HepG2 (cell line): Measurements from ENCODE around the gene TEAD1. TPM values are rescaled to one million over a fixed set of nuclear protein-coding genes. Genes with fewer than 3 reads are reported as not detected.

Source experiments
- ATAC-seq: fragments of 200-7000 bp; cut with Tn5 transposase; 3 replicates; pipeline ENCODE4 v1.9.1; 2020; ENCODE audit warnings: mild to moderate bottlenecking, moderate library complexity
- BruUV-seq: library from RNA; stranded (reverse); fragments of 400-500 nt; replicated peaks from 2 replicates; lab custom pipeline; 2021; lab: Mats Ljungman, UMichigan
- CTCF ChIA-PET: fragments of 300-600 bp; formaldehyde crosslinking; extraction: SDS; loops from one replicate; lab custom pipeline; 2021; ENCODE audit warnings: low total read pairs, inconsistent platforms, low intra/inter-chr PET ratio; lab: Yijun Ruan, JAX
- POLR2A ChIA-PET: fragments of 350-600 bp; sonication (Branson Sonifier 250); formaldehyde crosslinking; loops from one replicate; lab custom pipeline; 2020; ENCODE audit warnings: antibody characterized with exemption, inconsistent platforms; lab: Yijun Ruan, JAX
- DNase-seq: peaks from one replicate; pipeline ENCODE4 v3.0.0-alpha.2; 2015; ENCODE audit warnings: low spot score
- FAIRE-seq: peaks from 3 replicates; lab custom pipeline; 2011; peaks lifted over from hg19 to GRCh38; lab: Jason Lieb, UNC
- H2AFZ ChIP-seq: one replicate; pipeline ENCODE4 v1.6.1; 2011; ENCODE audit warnings: low read length, inconsistent platforms
- H3K27ac ChIP-seq: fragments of 300-600 bp; 3 replicates; pipeline ENCODE4 v1.8.0; 2011; ENCODE audit warnings: mixed run types, mild to moderate bottlenecking, mixed read lengths, low read length, inconsistent platforms; ENCODE audit not compliant: insufficient read depth; ENCODE audit errors: extremely low read length
- H3K27me3 ChIP-seq, 2 experiments: fragments of 200-600 bp in 1 of 2; 2 replicates in 1 of 2; 3 replicates in 1 of 2; pipeline versions ENCODE4 v1.6.0 to v1.8.0; 2011; ENCODE audit warnings: low read length in 2 of 2, mild to moderate bottlenecking in 2 of 2, moderate library complexity in 2 of 2, inconsistent platforms in 1 of 2; ENCODE audit not compliant: insufficient read depth in 2 of 2, control insufficient read depth in 1 of 2
- H3K36me3 ChIP-seq, 2 experiments: fragments of 200-600 bp in 1 of 2; replicated peaks in 1 of 2; 2 replicates in 1 of 2; 3 replicates in 1 of 2; pipeline versions ENCODE4 v1.5.1 to v1.8.0; 2011; ENCODE audit warnings: low read length in 2 of 2, inconsistent platforms in 1 of 2; ENCODE audit not compliant: insufficient read depth in 2 of 2, control insufficient read depth in 1 of 2
- H3K4me1 ChIP-seq: 2 replicates; pipeline ENCODE4 v1.5.1; 2012; ENCODE audit warnings: low read length, inconsistent platforms; ENCODE audit not compliant: insufficient read depth
- H3K4me2 ChIP-seq: 2 replicates; pipeline ENCODE4 v1.6.0; 2011; ENCODE audit warnings: low read depth, low read length, inconsistent platforms
- H3K4me3 ChIP-seq, 3 experiments: fragments of 200-600 bp in 1 of 3; sonication (generic), shearing (Covaris generic) in 1 of 3; replicated peaks in 1 of 3; 2 replicates each; pipeline ENCODE4 v1.5.1; 2011 to 2016; ENCODE audit warnings: low read length in 3 of 3, inconsistent platforms in 2 of 3, low read depth in 2 of 3, mild to moderate bottlenecking in 2 of 3, control low read depth in 1 of 3, mixed read lengths in 1 of 3; ENCODE audit not compliant: insufficient read depth in 1 of 3
- H3K79me2 ChIP-seq: one replicate; pipeline ENCODE4 v1.6.1; 2011; ENCODE audit warnings: low read length, inconsistent platforms; ENCODE audit not compliant: insufficient read depth
- H3K9ac ChIP-seq: 2 replicates; pipeline ENCODE4 v1.6.0; 2011; ENCODE audit warnings: mild to moderate bottlenecking, low read depth, low read length, inconsistent platforms; ENCODE audit not compliant: insufficient read depth
- H3K9me3 ChIP-seq: 2 replicates; pipeline ENCODE4 v1.5.1; 2012; ENCODE audit warnings: mild to moderate bottlenecking, low read length
- H4K20me1 ChIP-seq: 2 replicates; pipeline ENCODE4 v1.6.0; 2011; ENCODE audit warnings: inconsistent platforms, mild to moderate bottlenecking, low read length, moderate library complexity; ENCODE audit not compliant: insufficient read depth
- MEIS2 ChIP-seq: sonication (generic); formaldehyde crosslinking; IDR thresholded peaks from 2 replicates; pipeline ENCODE4 v1.9.0; 2021; ENCODE audit warnings: mild to moderate bottlenecking, missing genetic modification reagents
- SOX13 ChIP-seq, 3 experiments: fragments of 450-650 bp in 1 of 3; sonication (generic) in 1 of 3; formaldehyde crosslinking in 1 of 3; IDR thresholded peaks in 2 of 3; conservative IDR thresholded peaks in 1 of 3; 2 replicates each; pipeline versions ENCODE4 v1.5.0 to v1.6.1; 2016 to 2020; ENCODE audit warnings: antibody characterized with exemption in 1 of 3, mild to moderate bottlenecking in 1 of 3, missing compliant biosample characterization in 1 of 3, missing genetic modification reagents in 1 of 3, moderate library complexity in 1 of 3
- STAG1 ChIP-seq: sonication (generic); formaldehyde crosslinking; IDR thresholded peaks from 2 replicates; pipeline ENCODE4 v1.4.0; 2020; ENCODE audit warnings: missing genetic modification reagents
- ZBTB7B ChIP-seq: sonication (generic); formaldehyde crosslinking; IDR thresholded peaks from 2 replicates; pipeline ENCODE4 v1.4.0; 2020; ENCODE audit warnings: missing genetic modification reagents
- WGBS: methylation state at CpG from one replicate; pipeline ENCODE4 v1.1.6; 2017; ENCODE audit warnings: low lambda C conversion rate; 5-methylcytosine and 5-hydroxymethylcytosine counted together
- in situ Hi-C: cut with HindIII; loops from 2 replicates; pipeline ENCODE4 v1.10.0; 2017; ENCODE audit warnings: low pct_unique_long_range_greater_than_20kb; ENCODE audit not compliant: extremely low pct_ligation_motif_present
- intact Hi-C: fragments of 100-400 bp; cut with micrococcal nuclease; formaldehyde crosslinking; loops from one replicate; pipeline ENCODE4 v1.10.0; 2022; ENCODE audit not compliant: unreplicated experiment
- polyA plus RNA-seq, 8 experiments: library from polyadenylated mRNA; depleted of rRNA in 3 of 8; stranded (reverse) in 7 of 8; unstranded in 1 of 8; fragments of >200 nt; fragmentation: Illumina TruSeq in 4 of 8; extraction: Trizol in 4 of 8; gene quantifications; 2 replicates each; pipeline versions ENCODE4 v1.2.1 to v1.2.3, GENCODE V29; 2011 to 2016; ENCODE audit warnings: low read depth in 4 of 8, missing spikeins in 1 of 8, mixed read lengths in 1 of 8; ENCODE audit not compliant: insufficient read depth in 1 of 8
- total RNA-seq, 5 experiments: library from RNA; depleted of rRNA; stranded (reverse); fragments of >200 nt; fragmentation: Illumina TruSeq; extraction: Trizol; gene quantifications; 2 replicates each; pipeline ENCODE4 v1.2.3, GENCODE V29; 2016; ENCODE audit warnings: low read depth in 1 of 5
- TF ChIP-seq, protein P1 (sequence below): sonication (generic); formaldehyde crosslinking; IDR thresholded peaks from 2 replicates; pipeline ENCODE4 v1.9.0; 2021; ENCODE audit warnings: missing genetic modification reagents, mild to moderate bottlenecking, borderline replicate concordance
- TF ChIP-seq, protein P2 (sequence below): sonication (generic); formaldehyde crosslinking; IDR thresholded peaks from 2 replicates; pipeline ENCODE4 v1.4.0; 2020; ENCODE audit warnings: missing genetic modification reagents
- TF ChIP-seq, protein P3 (sequence below): sonication (generic); formaldehyde crosslinking; IDR thresholded peaks from 2 replicates; pipeline ENCODE4 v1.5.1; 2020; ENCODE audit warnings: mild to moderate bottlenecking, missing genetic modification reagents, moderate library complexity

TEAD1 gene
- total and polyA plus RNA-seq, 2 of the 13 experiments (the other 11 are each of a cell fraction or from before 2014, with no cell fraction given) = 20.1 to 30.5 TPM

DNA sequence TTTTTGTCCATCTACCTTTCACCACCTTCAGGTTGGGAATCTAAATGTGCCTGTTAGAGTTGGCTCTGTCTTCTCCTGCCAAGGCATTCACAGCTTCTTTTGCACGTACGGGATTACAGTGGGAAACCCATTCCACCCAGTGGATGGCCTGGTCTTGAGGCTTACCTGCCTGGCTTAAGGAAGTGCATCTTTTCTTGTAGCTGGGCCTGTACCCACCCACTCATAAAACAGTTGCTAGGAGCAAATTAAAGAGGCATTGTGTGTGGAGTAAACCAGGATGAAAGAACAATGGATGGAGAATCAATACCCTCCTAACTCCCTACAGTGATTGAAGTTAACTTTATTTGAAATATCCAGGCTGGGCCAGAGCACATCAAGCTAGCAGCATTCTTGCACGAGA, 71.6 kb downstream of the TEAD1 start:
- ChIA-PET POLR2A (no interaction called here), CTCF (no interaction called here)
- H3K27ac ChIP-seq = no peak overlapping the region
- peaks cover 25% of the 10 kb centered on the region for H3K79me2 ChIP-seq
- intact Hi-C loops = loop anchor here (2.0 kb wide), 1 partner anchor 69 kb away; no protein-coding TSS in a partner anchor
- no peaks in the 10 kb centered on the region for H3K36me3 ChIP-seq
- H3K4me3 ChIP-seq = no peak overlapping the region
- no peak overlapping the region for H3K4me2 ChIP-seq
- in situ Hi-C loops = no loop called here
- no peaks in the 10 kb centered on the region for H3K27me3 ChIP-seq
- no peak overlapping the region for H3K9ac ChIP-seq
- WGBS = 91% methylated on average over 3 of the region's 3 CpGs
- H2AFZ ChIP-seq = no peak overlapping the region
- TF ChIP-seq SOX13 (IDR thresholded peaks at IDR 0.05) (no peak), SOX13 (CRISPR knock-in tag; conservative IDR thresholded peaks at IDR 0.05 in 1 of 2, IDR thresholded peaks at IDR 0.05 in 1 of 2) (peak in 1 of 2 experiments; percentile 30; a peak in 1 of 4 replicates)
- TF ChIP-seq, protein P1, sequence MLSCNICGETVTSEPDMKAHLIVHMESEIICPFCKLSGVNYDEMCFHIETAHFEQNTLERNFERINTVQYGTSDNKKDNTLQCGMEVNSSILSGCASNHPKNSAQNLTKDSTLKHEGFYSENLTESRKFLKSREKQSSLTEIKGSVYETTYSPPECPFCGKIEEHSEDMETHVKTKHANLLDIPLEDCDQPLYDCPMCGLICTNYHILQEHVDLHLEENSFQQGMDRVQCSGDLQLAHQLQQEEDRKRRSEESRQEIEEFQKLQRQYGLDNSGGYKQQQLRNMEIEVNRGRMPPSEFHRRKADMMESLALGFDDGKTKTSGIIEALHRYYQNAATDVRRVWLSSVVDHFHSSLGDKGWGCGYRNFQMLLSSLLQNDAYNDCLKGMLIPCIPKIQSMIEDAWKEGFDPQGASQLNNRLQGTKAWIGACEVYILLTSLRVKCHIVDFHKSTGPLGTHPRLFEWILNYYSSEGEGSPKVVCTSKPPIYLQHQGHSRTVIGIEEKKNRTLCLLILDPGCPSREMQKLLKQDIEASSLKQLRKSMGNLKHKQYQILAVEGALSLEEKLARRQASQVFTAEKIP (CRISPR knock-in tag) = no peak
- TF ChIP-seq, all 625 proteins: peak for 1
- ATAC-seq = no peak
- peaks cover 42% of the 10 kb centered on the region for H3K4me1 ChIP-seq
- no peak for DNase-seq
- BruUV-seq = no TSS peak
- no peak for FAIRE-seq
- H3K9me3 ChIP-seq = no peaks in the 10 kb centered on the region
- peaks cover 17% of the 10 kb centered on the region for H4K20me1 ChIP-seq

DNA sequence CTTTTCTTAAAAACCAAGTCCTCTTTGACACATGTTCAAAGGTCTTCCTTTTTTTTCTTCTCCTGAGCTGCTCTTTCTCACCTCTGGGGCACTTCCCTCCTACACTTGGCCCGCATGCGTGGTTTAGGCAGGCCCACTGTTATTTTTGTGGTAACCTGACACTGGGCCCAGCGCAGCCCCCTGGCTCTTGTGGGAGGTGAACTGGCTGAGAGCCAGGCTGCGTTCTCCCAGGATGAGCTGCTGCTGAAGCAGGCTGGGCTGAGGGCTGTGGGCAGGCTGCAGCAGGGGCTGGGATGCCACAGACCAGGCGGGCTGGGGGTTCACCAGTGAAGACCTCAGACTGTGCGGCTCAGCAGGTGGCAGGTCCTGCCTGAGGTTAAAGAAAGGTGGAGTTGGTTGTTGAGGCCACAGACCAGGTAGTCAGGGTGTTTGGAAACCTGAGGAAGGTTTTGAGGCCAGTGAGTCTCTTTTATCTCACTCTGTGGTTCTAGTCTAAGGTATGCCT, 72.4 kb downstream of the TEAD1 start:
- no peak overlapping the region for H3K4me3 ChIP-seq
- H3K4me2 ChIP-seq = no peak overlapping the region
- no peaks in the 10 kb centered on the region for H3K9me3 ChIP-seq
- POLR2A ChIA-PET = interaction anchor here (0.5 kb wide), 1 partner anchor 56 kb away, joined by 3 read pairs; no protein-coding TSS in a partner anchor
- FAIRE-seq = no peak
- peaks cover 42% of the 10 kb centered on the region for H3K4me1 ChIP-seq
- WGBS = 79% methylated on average over 6 of the region's 6 CpGs
- no peaks in the 10 kb centered on the region for H3K36me3 ChIP-seq
- H3K9ac ChIP-seq = no peak overlapping the region
- peaks cover 17% of the 10 kb centered on the region for H4K20me1 ChIP-seq
- DNase-seq = peak; percentile 29
- no TSS peak for BruUV-seq
- intact Hi-C loops = no loop called here
- no peak overlapping the region for H2AFZ ChIP-seq
- CTCF ChIA-PET = no interaction called here
- in situ Hi-C loops = no loop called here
- no peaks in the 10 kb centered on the region for H3K27me3 ChIP-seq
- peak; percentile 38 for ATAC-seq
- H3K79me2 ChIP-seq = peaks cover 26% of the 10 kb centered on the region
- no peak overlapping the region for H3K27ac ChIP-seq
- 0 out of 2 replicates have a peak, but pooled peaks have one; percentile 32 for TF ChIP-seq ZBTB7B (CRISPR knock-in tag)
- TF ChIP-seq, protein P2, sequence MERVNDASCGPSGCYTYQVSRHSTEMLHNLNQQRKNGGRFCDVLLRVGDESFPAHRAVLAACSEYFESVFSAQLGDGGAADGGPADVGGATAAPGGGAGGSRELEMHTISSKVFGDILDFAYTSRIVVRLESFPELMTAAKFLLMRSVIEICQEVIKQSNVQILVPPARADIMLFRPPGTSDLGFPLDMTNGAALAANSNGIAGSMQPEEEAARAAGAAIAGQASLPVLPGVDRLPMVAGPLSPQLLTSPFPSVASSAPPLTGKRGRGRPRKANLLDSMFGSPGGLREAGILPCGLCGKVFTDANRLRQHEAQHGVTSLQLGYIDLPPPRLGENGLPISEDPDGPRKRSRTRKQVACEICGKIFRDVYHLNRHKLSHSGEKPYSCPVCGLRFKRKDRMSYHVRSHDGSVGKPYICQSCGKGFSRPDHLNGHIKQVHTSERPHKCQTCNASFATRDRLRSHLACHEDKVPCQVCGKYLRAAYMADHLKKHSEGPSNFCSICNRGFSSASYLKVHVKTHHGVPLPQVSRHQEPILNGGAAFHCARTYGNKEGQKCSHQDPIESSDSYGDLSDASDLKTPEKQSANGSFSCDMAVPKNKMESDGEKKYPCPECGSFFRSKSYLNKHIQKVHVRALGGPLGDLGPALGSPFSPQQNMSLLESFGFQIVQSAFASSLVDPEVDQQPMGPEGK = 0 out of 2 replicates have a peak, but pooled peaks have one; percentile 24
- TF ChIP-seq, protein P3, sequence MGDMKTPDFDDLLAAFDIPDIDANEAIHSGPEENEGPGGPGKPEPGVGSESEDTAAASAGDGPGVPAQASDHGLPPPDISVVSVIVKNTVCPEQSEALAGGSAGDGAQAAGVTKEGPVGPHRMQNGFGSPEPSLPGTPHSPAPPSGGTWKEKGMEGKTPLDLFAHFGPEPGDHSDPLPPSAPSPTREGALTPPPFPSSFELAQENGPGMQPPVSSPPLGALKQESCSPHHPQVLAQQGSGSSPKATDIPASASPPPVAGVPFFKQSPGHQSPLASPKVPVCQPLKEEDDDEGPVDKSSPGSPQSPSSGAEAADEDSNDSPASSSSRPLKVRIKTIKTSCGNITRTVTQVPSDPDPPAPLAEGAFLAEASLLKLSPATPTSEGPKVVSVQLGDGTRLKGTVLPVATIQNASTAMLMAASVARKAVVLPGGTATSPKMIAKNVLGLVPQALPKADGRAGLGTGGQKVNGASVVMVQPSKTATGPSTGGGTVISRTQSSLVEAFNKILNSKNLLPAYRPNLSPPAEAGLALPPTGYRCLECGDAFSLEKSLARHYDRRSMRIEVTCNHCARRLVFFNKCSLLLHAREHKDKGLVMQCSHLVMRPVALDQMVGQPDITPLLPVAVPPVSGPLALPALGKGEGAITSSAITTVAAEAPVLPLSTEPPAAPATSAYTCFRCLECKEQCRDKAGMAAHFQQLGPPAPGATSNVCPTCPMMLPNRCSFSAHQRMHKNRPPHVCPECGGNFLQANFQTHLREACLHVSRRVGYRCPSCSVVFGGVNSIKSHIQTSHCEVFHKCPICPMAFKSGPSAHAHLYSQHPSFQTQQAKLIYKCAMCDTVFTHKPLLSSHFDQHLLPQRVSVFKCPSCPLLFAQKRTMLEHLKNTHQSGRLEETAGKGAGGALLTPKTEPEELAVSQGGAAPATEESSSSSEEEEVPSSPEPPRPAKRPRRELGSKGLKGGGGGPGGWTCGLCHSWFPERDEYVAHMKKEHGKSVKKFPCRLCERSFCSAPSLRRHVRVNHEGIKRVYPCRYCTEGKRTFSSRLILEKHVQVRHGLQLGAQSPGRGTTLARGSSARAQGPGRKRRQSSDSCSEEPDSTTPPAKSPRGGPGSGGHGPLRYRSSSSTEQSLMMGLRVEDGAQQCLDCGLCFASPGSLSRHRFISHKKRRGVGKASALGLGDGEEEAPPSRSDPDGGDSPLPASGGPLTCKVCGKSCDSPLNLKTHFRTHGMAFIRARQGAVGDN (CRISPR knock-in tag) = peak; percentile 24
- TF ChIP-seq MEIS2 (CRISPR knock-in tag) = no peak
- no peak for TF ChIP-seq STAG1 (CRISPR knock-in tag)
